ENCODE data around the gene SQSTM1. TPM values are rescaled to one million over a fixed set of nuclear protein-coding genes. Genes with fewer than 3 reads are reported as not detected.

SQSTM1 gene
- total RNA-seq, 4 donors from 2014 or later: 94.7 to 874 (median 439) TPM

DNA sequence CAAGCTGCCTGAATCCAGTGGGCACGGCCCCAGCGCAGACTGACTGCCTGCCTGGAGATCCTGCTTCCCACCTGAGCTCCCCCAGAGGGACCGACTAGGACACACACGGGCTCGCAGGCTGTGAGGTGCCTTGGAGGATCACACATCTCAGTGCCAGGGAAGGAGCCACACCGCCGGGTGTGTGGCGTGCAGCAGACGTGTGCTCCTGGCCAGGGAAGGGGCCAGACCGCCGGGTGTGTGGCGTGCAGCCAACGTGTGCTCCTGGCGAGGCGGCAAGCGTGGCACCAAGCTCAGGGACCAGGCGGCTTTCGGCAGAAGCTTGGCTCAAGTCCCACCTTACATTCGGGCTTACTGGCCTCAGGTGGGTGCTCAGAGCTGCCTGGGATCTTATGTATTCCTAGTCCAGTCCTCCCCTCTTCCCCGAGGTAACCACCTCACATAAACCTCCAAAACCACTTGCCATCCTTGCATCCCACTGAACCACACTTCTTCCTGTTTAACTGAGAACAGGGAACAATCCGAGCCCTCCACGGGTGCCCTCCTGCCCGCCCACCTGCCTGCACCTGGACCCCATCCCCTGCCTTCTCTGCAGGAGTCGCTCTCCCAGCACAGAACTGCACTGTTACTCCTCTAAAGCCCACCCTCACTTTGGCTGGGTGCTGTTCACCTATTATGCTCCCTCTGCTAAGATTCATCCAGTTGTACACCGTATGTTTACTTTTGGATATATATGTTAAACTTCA, 60.3 kb downstream of the SQSTM1 start:
- H3K4me3 ChIP-seq: no peak overlapping the region
- TF ChIP-seq, protein P1, sequence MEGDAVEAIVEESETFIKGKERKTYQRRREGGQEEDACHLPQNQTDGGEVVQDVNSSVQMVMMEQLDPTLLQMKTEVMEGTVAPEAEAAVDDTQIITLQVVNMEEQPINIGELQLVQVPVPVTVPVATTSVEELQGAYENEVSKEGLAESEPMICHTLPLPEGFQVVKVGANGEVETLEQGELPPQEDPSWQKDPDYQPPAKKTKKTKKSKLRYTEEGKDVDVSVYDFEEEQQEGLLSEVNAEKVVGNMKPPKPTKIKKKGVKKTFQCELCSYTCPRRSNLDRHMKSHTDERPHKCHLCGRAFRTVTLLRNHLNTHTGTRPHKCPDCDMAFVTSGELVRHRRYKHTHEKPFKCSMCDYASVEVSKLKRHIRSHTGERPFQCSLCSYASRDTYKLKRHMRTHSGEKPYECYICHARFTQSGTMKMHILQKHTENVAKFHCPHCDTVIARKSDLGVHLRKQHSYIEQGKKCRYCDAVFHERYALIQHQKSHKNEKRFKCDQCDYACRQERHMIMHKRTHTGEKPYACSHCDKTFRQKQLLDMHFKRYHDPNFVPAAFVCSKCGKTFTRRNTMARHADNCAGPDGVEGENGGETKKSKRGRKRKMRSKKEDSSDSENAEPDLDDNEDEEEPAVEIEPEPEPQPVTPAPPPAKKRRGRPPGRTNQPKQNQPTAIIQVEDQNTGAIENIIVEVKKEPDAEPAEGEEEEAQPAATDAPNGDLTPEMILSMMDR (IDR thresholded peaks at IDR 0.05): no peak
- no peak for TF ChIP-seq POLR2A (IDR thresholded peaks at IDR 0.05)
- H3K27ac ChIP-seq: no peak overlapping the region
- intact Hi-C loops (cut with DNase I; ENCODE audit: low total_unique reads): no loop called here
- H3K9me3 ChIP-seq: peaks cover 0 to 2% of the 10 kb centered on the region in 2 donors
- H3K4me1 ChIP-seq: peaks cover 0 to 6% of the 10 kb centered on the region in 2 donors
- no peaks in the 10 kb centered on the region for H3K36me3 ChIP-seq
- DNase-seq: no peak
- no peaks in the 10 kb centered on the region for H3K27me3 ChIP-seq

DNA sequence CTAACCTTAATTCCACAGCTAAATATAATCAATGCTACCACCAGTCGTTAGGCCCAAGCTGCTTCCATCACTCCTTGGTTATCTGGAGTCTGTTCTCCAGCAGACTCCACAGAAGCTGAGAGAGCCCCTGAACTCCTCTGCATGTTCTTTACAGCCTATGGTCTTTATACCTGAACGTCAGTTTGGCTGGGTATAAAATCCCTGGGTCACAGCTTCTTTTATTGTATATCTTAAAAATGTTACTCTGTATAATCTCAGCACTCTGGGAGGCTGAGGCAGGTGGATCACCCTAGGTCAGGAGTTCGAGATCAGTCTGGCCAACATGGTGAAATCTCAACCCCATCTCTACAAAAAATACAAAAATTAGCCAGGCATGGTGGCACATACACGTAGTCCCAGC, 61.6 kb downstream of the SQSTM1 start:
- peaks cover 0 to 2% of the 10 kb centered on the region in 2 donors for H3K9me3 ChIP-seq
- TF ChIP-seq POLR2A (IDR thresholded peaks at IDR 0.05): no peak
- TF ChIP-seq, protein P1 (IDR thresholded peaks at IDR 0.05): no peak
- H3K27me3 ChIP-seq: no peaks in the 10 kb centered on the region
- H3K4me1 ChIP-seq: no peaks in the 10 kb centered on the region
- H3K4me3 ChIP-seq: no peak overlapping the region
- H3K36me3 ChIP-seq: no peaks in the 10 kb centered on the region
- intact Hi-C loops (cut with DNase I; ENCODE audit: low total_unique reads): no loop called here
- DNase-seq: no peak
- no peak overlapping the region for H3K27ac ChIP-seq

DNA sequence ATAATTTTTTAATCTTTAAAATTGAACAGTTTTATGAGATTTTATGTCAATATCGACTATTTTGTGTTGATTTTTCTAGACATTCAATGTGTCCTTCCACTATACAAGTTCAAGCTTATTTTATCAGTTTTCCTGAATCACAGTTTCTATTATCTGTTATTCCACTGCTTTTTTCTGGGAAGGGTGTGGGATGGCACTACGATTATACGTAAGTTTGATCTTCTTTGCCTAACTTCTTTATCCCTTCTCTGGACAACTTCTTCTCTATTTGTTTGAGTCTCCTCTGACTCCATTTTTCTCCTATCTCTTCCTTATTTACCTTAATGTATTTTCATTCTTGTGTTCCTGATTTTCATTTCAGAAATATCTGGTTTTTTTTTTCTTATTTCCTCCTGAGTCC, 62.5 kb downstream of the SQSTM1 start:
- no peaks in the 10 kb centered on the region for H3K4me1 ChIP-seq
- no peaks in the 10 kb centered on the region for H3K27me3 ChIP-seq
- DNase-seq: no peak
- peaks cover 0 to 2% of the 10 kb centered on the region in 2 donors for H3K9me3 ChIP-seq
- no peak for TF ChIP-seq POLR2A (IDR thresholded peaks at IDR 0.05)
- TF ChIP-seq, protein P1 (IDR thresholded peaks at IDR 0.05): no peak
- no peak overlapping the region for H3K4me3 ChIP-seq
- no peaks in the 10 kb centered on the region for H3K36me3 ChIP-seq
- no peak overlapping the region for H3K27ac ChIP-seq
- intact Hi-C loops (cut with DNase I; ENCODE audit: low total_unique reads): no loop called here

DNA sequence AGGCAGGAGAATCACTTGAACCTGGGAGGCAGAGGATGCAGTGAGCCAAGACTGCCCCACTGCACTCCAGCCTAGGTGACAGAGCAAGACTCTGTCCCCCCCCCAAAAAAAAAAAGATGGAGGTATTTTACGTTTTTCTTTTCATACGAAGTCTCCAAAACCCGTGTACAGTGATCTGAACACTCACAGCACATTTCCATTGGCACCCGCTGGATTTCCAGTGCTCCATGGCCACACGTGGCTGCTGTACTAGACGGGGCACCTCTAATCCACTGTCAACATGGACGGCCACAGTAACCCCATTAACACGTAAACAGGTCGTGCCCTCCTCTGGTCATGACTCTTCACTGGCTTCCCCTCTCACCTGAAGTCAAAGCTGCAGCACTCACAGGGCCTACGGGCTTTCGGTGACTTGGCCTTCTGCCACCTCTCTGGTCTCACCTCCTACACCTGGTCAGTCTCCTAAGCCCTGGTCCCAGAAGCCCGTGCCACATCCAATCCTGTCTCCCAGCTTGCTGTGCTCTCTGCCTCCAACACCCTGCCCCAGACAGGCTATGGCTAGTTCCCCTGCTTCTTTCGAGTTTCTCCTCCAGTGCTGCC, 64.9 kb downstream of the SQSTM1 start:
- H3K9me3 ChIP-seq: peaks cover 0 to 2% of the 10 kb centered on the region in 2 donors
- no peak overlapping the region for H3K4me3 ChIP-seq
- DNase-seq: no peak
- TF ChIP-seq, protein P1 (IDR thresholded peaks at IDR 0.05): no peak
- TF ChIP-seq POLR2A (IDR thresholded peaks at IDR 0.05): no peak
- H3K36me3 ChIP-seq: no peaks in the 10 kb centered on the region
- no peaks in the 10 kb centered on the region for H3K27me3 ChIP-seq
- intact Hi-C loops (cut with DNase I; ENCODE audit: low total_unique reads): no loop called here
- H3K27ac ChIP-seq: peak overlapping the region in 1 of 2 donors; percentile 70
- H3K4me1 ChIP-seq: no peaks in the 10 kb centered on the region

DNA sequence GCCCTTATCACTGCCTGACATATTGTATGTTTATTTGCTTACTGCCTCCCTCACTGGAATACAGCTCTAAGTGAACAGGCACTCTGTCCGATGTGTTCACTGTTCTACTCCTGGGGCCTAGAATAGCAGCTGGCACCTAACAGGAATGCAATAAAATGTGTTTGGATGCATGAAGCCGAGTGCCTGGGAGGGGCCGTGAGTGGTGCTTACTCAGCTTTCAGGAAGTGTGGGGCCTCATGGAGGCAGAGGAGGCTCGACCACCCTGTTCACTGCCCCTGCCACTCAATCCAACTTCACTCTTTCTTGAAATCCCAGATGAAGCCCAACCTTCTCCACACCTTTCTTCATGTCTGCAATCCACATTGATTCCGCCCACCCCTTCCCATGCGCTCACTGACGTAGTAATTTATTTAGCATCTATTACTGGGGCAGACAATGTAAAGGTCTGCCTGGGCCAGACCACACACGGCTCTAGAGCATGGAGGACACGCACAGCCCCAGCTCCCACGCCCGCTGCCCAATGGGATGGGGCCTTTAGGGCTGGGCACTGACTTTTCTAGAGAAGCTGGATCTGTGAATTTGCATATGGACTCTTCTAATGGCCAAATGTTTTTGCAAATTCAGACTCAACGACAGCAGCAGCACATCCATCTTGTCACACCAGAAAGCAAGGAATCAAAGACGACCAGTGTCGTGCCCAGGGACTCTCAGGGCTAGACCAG, 65.6 kb downstream of the SQSTM1 start:
- TF ChIP-seq POLR2A (IDR thresholded peaks at IDR 0.05): no peak
- TF ChIP-seq, protein P1 (IDR thresholded peaks at IDR 0.05): no peak
- peaks cover 0 to 2% of the 10 kb centered on the region in 2 donors for H3K9me3 ChIP-seq
- H3K4me3 ChIP-seq: no peak overlapping the region
- no peak for DNase-seq
- H3K27ac ChIP-seq: peak overlapping the region in 1 of 2 donors; percentile 70
- H3K27me3 ChIP-seq: no peaks in the 10 kb centered on the region
- no peaks in the 10 kb centered on the region for H3K36me3 ChIP-seq
- intact Hi-C loops (cut with DNase I; ENCODE audit: low total_unique reads): no loop called here
- no peaks in the 10 kb centered on the region for H3K4me1 ChIP-seq
